ENCODE data around the gene ENGASE. TPM values are rescaled to one million over a fixed set of nuclear protein-coding genes. Genes with fewer than 3 reads are reported as not detected.

Gene ENGASE
- total and polyA plus RNA-seq, 2 donors (not counting 1 experiment from before 2014, with no cell fraction given): 3.6 to 14.9 TPM

DNA sequence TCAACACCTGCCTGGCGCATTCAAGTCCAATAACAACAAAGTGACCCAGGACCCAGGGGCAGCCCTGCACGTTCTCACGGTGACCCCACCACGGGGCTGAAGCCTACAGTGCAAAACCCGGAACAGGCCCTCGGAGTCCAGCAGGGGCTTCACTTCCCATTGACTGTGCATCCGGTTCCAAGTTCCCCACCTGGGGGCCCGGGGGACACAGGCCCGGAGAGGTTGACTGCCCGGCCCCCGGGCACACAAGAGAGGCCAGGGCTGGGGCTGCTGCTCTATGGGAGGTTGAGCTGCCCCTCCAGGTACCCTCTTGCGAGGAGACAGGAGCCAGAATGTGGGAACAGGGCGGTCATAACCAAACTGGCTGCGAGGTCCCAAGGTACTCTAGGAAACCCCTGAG lies 31.3 kb downstream of the ENGASE start:
- no peak overlapping the region for H3K4me2 ChIP-seq (ENCODE audit: extremely low read depth, insufficient read depth, low read length)
- H2AFZ ChIP-seq (ENCODE audit: low read length): no peak overlapping the region
- H3K9ac ChIP-seq (ENCODE audit: insufficient read depth, low read length): no peak overlapping the region
- TF ChIP-seq EZH2 (IDR thresholded peaks at IDR 0.05; ENCODE audit: low read length, missing control alignments): no peak
- TF ChIP-seq, protein P1, sequence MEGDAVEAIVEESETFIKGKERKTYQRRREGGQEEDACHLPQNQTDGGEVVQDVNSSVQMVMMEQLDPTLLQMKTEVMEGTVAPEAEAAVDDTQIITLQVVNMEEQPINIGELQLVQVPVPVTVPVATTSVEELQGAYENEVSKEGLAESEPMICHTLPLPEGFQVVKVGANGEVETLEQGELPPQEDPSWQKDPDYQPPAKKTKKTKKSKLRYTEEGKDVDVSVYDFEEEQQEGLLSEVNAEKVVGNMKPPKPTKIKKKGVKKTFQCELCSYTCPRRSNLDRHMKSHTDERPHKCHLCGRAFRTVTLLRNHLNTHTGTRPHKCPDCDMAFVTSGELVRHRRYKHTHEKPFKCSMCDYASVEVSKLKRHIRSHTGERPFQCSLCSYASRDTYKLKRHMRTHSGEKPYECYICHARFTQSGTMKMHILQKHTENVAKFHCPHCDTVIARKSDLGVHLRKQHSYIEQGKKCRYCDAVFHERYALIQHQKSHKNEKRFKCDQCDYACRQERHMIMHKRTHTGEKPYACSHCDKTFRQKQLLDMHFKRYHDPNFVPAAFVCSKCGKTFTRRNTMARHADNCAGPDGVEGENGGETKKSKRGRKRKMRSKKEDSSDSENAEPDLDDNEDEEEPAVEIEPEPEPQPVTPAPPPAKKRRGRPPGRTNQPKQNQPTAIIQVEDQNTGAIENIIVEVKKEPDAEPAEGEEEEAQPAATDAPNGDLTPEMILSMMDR (conservative IDR thresholded peaks at IDR 0.05 in 1 of 2, IDR thresholded peaks at IDR 0.05 in 1 of 2; ENCODE audit: low read depth in 1 of 2, low read length in 2 of 2): no peak
- no peak overlapping the region for H3K27ac ChIP-seq (ENCODE audit: insufficient read depth, low read length)
- peaks cover 3% of the 10 kb centered on the region for H3K27me3 ChIP-seq (ENCODE audit: control insufficient read depth, insufficient read depth, low read length)
- no peak for DNase-seq (ENCODE audit: low read depth in 2 of 2)
- H3K4me3 ChIP-seq (replicated peaks in 1 of 4; ENCODE audit: control extremely low read depth in 1 of 4, insufficient read depth in 1 of 4, low read depth in 3 of 4, low read length in 4 of 4): no peak overlapping the region
- H4K20me1 ChIP-seq (ENCODE audit: control insufficient read depth, extremely low read depth, insufficient read depth, low read length): no peaks in the 10 kb centered on the region
- H3K4me1 ChIP-seq (ENCODE audit: control insufficient read depth, extremely low read depth, insufficient read depth, low read length): no peaks in the 10 kb centered on the region
- H3K9me3 ChIP-seq (ENCODE audit: control insufficient read depth, insufficient read depth, low read depth, low read length): no peaks in the 10 kb centered on the region
- H3K79me2 ChIP-seq (ENCODE audit: control insufficient read depth, insufficient read depth, low read length): no peaks in the 10 kb centered on the region
- H3K36me3 ChIP-seq (ENCODE audit: control insufficient read depth, insufficient read depth, low read length): no peaks in the 10 kb centered on the region

DNA sequence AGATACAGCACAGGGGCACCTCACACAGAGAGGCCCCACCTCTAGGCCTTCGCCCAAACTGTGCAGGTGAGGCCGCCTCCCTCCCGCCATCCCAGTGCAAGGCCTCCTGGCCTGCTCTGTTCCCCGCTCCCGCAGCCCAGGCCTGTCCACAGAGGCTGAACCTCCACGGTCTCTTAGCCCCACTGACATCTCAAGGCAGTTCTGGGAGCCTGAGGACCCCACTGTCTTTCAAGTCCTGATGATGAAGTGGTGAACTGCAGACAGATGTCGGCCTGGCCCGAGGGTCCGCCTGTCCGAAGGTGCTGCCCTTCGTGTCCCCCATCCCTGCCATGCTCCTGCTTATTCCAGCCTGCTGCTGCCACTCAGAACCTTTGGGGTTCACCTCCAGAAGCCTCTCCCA lies 32.3 kb downstream of the ENGASE start:
- DNase-seq (ENCODE audit: low read depth in 2 of 2): no peak
- H3K27ac ChIP-seq (ENCODE audit: insufficient read depth, low read length): no peak overlapping the region
- no peak overlapping the region for H3K4me3 ChIP-seq (replicated peaks in 1 of 4; ENCODE audit: control extremely low read depth in 1 of 4, insufficient read depth in 1 of 4, low read depth in 3 of 4, low read length in 4 of 4)
- no peaks in the 10 kb centered on the region for H3K4me1 ChIP-seq (ENCODE audit: control insufficient read depth, extremely low read depth, insufficient read depth, low read length)
- no peaks in the 10 kb centered on the region for H3K36me3 ChIP-seq (ENCODE audit: control insufficient read depth, insufficient read depth, low read length)
- peaks cover 3% of the 10 kb centered on the region for H3K27me3 ChIP-seq (ENCODE audit: control insufficient read depth, insufficient read depth, low read length)
- H3K9me3 ChIP-seq (ENCODE audit: control insufficient read depth, insufficient read depth, low read depth, low read length): no peaks in the 10 kb centered on the region
- no peak overlapping the region for H3K9ac ChIP-seq (ENCODE audit: insufficient read depth, low read length)
- H4K20me1 ChIP-seq (ENCODE audit: control insufficient read depth, extremely low read depth, insufficient read depth, low read length): no peaks in the 10 kb centered on the region
- H3K4me2 ChIP-seq (ENCODE audit: extremely low read depth, insufficient read depth, low read length): no peak overlapping the region
- no peak for TF ChIP-seq EZH2 (IDR thresholded peaks at IDR 0.05; ENCODE audit: low read length, missing control alignments)
- TF ChIP-seq, protein P1 (conservative IDR thresholded peaks at IDR 0.05 in 1 of 2, IDR thresholded peaks at IDR 0.05 in 1 of 2; ENCODE audit: low read depth in 1 of 2, low read length in 2 of 2): no peak
- no peak overlapping the region for H2AFZ ChIP-seq (ENCODE audit: low read length)
- no peaks in the 10 kb centered on the region for H3K79me2 ChIP-seq (ENCODE audit: control insufficient read depth, insufficient read depth, low read length)

DNA sequence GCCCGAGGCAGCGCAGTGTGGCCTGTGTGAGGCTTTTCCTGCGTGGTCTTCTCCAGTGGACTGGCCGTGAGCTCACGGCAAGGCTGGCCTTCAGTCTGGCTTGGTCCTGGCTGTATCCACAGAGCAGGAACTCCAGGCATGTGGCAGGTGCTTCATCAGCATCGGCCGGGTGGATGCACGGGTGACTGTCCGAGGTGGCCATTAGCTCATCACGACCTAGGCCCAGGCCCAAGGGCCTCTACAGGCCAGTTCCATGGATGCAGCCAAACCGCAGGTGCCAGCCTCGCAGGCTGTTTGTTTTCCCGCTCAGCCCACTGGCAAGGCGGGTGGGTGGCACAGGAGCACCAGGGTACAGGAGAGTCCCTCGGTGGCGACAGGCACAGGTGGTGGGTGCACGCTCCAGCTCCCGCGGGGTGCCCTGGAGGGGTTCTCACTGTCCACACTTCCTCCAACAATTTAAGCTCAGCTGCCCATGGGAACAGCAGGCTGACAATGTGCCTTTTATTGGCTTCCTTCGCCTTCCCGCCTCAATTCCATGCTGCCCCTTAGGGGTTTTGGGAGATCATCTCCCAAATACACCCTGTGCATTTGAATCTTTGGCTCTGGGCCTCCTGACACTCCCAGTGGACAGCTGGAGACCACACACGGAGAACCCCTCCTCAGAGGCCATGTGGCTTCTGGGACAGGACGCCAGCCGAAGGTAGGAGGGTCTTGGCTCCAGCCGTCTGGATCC lies 33.0 kb downstream of the ENGASE start:
- no peak for TF ChIP-seq EZH2 (IDR thresholded peaks at IDR 0.05; ENCODE audit: low read length, missing control alignments)
- TF ChIP-seq, protein P1 (conservative IDR thresholded peaks at IDR 0.05 in 1 of 2, IDR thresholded peaks at IDR 0.05 in 1 of 2; ENCODE audit: low read depth in 1 of 2, low read length in 2 of 2): no peak
- H3K9ac ChIP-seq (ENCODE audit: insufficient read depth, low read length): no peak overlapping the region
- no peak overlapping the region for H3K4me3 ChIP-seq (replicated peaks in 1 of 4; ENCODE audit: control extremely low read depth in 1 of 4, insufficient read depth in 1 of 4, low read depth in 3 of 4, low read length in 4 of 4)
- H3K27me3 ChIP-seq (ENCODE audit: control insufficient read depth, insufficient read depth, low read length): peaks cover 3% of the 10 kb centered on the region
- H2AFZ ChIP-seq (ENCODE audit: low read length): no peak overlapping the region
- H4K20me1 ChIP-seq (ENCODE audit: control insufficient read depth, extremely low read depth, insufficient read depth, low read length): no peaks in the 10 kb centered on the region
- no peak overlapping the region for H3K4me2 ChIP-seq (ENCODE audit: extremely low read depth, insufficient read depth, low read length)
- H3K36me3 ChIP-seq (ENCODE audit: control insufficient read depth, insufficient read depth, low read length): no peaks in the 10 kb centered on the region
- no peaks in the 10 kb centered on the region for H3K79me2 ChIP-seq (ENCODE audit: control insufficient read depth, insufficient read depth, low read length)
- DNase-seq (ENCODE audit: low read depth in 2 of 2): no peak
- H3K27ac ChIP-seq (ENCODE audit: insufficient read depth, low read length): no peak overlapping the region
- H3K4me1 ChIP-seq (ENCODE audit: control insufficient read depth, extremely low read depth, insufficient read depth, low read length): no peaks in the 10 kb centered on the region
- no peaks in the 10 kb centered on the region for H3K9me3 ChIP-seq (ENCODE audit: control insufficient read depth, insufficient read depth, low read depth, low read length)
